MG63 (cell line): Measurements from ENCODE around the gene CHST10. TPM values are rescaled to one million over a fixed set of nuclear protein-coding genes. Genes with fewer than 3 reads are reported as not detected.
"Not testable (repeated sequence)": the region's sequence is repeated elsewhere in the genome, so short reads cannot be mapped to it uniquely, and the experiment has no call there.

Experiments used
- DNase-seq: peaks from one replicate; pipeline ENCODE4 v3.0.0-alpha.2; 2020
- H3K27me3 ChIP-seq: fragments of 250-450 bp; sonication (Bioruptor Pico); 2 replicates; pipeline ENCODE4 v1.5.1; 2020; ENCODE audit warnings: mild to moderate bottlenecking, moderate library complexity
- H3K36me3 ChIP-seq: fragments of 250-450 bp; sonication (Bioruptor Pico); 2 replicates; pipeline ENCODE4 v1.5.1; 2020; ENCODE audit warnings: mild to moderate bottlenecking, moderate library complexity
- H3K4me3 ChIP-seq: fragments of 250-450 bp; sonication (Bioruptor Pico); 2 replicates; pipeline ENCODE4 v1.5.1; 2020; ENCODE audit warnings: mild to moderate bottlenecking, moderate library complexity
- H3K9me3 ChIP-seq: fragments of 250-450 bp; sonication (Bioruptor Pico); 2 replicates; pipeline ENCODE4 v1.5.1; 2020; ENCODE audit warnings: mild to moderate bottlenecking, moderate library complexity
- total RNA-seq: library from RNA; depleted of rRNA; stranded (reverse); fragments of >200 nt; shearing (Covaris generic); gene quantifications from 2 replicates; pipeline ENCODE4 v1.2.3, GENCODE V29; 2014; ENCODE audit warnings: low replicate concordance; rRNA removed

The CHST10 gene
- total RNA-seq, 1 experiment from 2014 or later: 21.7 TPM

DNA sequence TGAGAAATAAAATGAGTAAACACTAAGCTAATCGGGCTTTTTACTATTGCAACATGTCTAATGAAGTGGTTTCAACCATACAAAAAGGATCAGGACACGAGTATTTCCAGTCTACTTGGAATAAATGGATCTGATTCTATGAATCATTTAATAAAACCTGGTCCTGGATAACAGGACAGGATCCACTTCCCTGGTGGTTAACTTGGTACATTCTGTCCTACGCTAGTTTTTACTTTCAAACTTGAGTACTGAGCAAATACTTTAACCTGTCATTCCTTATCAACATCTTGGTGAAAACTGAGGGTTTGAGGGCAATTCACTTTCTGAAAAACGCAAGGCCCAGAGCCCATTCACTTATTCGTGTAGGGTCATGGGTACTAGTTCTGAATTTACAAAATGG lies 33.5 kb downstream of the CHST10 start:
- Histone ChIP-seq H3K4me3 (no peak overlapping the region), H3K36me3 (no peaks in the 10 kb centered on the region), H3K9me3 (no peaks in the 10 kb centered on the region), H3K27me3 (no peaks in the 10 kb centered on the region)
- DNase-seq: no peak

DNA sequence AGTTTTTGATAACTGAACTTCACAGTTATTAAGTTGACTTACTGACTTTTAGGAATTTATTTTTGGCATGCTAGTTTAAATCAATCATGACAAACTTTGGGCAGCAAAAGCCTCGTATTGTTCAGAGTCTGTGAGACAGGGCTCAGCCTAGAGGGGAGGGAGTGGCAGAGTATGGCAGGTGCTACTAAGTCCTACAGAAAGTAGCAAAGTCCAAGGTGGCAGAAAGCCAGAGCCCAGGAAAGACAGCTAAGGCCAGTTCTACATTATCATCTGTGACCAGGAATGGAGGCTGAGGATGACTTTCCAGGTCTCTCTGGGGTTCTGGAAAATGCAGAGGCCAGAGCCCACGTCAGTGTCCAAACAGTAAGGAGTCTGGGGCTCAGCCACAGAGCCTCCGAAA lies 34.2 kb downstream of the CHST10 start:
- DNase-seq: no peak
- Histone ChIP-seq H3K4me3 (no peak overlapping the region), H3K27me3 (no peaks in the 10 kb centered on the region), H3K9me3 (no peaks in the 10 kb centered on the region), H3K36me3 (no peaks in the 10 kb centered on the region)

DNA sequence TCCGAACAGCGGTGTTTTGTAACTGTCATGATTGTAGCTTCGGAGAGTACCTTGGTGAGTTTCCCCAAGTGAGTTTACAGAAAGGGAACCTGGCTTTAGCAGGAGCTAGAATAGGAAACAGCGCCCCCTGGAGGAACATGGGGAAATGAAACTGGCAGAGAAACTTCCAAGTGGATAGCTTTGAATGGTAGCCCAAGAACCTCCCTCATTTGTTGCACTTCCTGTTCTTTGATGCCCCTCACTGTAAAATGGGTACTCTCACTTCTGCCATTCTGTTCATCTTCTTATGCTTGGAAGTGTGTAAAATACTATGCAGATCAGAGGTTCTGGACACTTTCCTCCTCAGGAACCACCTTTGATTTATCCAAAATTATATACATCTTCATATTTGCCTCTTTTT lies 36.2 kb downstream of the CHST10 start:
- H3K9me3 ChIP-seq: no peaks in the 10 kb centered on the region
- DNase-seq: peak; percentile 54
- H3K36me3 ChIP-seq: no peaks in the 10 kb centered on the region
- H3K27me3 ChIP-seq: no peaks in the 10 kb centered on the region
- H3K4me3 ChIP-seq: no peak overlapping the region

DNA sequence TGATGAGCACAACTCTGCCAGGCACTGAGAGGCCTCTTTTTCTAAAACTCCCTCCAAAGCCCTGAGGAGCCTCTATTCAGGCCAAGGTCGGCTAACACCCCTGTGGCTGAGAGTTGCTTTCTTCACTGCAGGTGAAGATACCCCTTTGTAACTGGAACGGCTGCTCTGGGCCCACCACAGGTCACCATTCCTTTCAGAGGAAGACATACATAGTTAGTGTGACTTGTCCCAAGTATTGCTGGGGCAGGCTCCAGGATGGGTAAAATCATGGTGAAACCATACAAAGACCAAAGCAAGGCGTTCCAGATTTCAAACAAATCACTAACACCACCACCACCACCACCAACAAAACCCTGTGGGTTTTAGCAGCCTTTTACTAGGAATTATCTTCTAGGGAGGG lies 36.8 kb downstream of the CHST10 start:
- no peak overlapping the region for H3K4me3 ChIP-seq
- no peaks in the 10 kb centered on the region for H3K9me3 ChIP-seq
- DNase-seq: no peak

DNA sequence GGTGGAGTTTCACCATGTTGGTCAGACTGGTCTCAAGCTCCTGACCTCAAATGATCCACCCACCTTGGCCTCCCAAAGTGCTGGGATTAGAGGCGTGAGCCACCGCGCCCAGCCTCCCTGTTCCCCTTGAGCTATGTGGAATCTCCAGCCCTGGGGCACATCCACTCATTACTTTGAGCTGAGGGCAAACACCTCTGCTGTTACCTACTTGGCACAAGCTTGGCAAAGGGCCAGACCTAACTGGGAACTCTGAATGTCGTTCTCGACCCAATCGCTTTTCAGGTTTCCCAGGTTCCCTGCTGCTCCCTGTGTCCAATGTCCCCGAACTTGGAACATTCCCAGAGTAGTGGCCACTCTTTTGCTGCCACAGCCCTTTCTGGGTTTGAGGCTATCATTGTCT lies 40.6 kb downstream of the CHST10 start:
- peaks cover 2% of the 10 kb centered on the region; the same call in 1 of the 2 replicates for H3K27me3 ChIP-seq
- H3K36me3 ChIP-seq: no peaks in the 10 kb centered on the region
- peaks cover under 1% of the 10 kb centered on the region; the same call in 1 of the 2 replicates for H3K9me3 ChIP-seq
- no peak for DNase-seq
- no peak overlapping the region for H3K4me3 ChIP-seq

More for the DNA sequence above, 36.8 kb downstream of the CHST10 start:
- Histone ChIP-seq H3K27me3 (no peaks in the 10 kb centered on the region), H3K36me3 (no peaks in the 10 kb centered on the region)

DNA sequence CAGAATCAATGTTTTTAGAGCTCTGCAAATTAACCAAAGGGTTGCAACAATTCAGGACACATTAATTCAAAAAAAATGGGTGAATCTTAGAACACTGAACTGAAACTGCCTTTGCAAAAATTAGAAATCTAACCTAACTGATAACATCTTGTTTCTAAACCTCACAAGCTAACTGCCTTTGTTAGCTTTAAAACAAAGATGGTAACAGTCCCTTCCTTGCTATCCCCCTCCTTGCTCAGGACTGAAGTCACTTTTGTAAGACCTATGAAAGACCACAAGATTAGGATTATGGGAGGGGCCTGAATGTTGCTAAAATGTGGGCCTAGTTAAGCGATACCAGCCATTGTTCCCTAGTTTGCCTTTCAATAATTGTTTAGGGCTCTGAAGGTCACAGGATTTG lies 50.3 kb downstream of the CHST10 start:
- no peak for DNase-seq
- no peaks in the 10 kb centered on the region for H3K36me3 ChIP-seq
- peaks cover 6% of the 10 kb centered on the region for H3K9me3 ChIP-seq
- no peak overlapping the region for H3K4me3 ChIP-seq
- H3K27me3 ChIP-seq: no peaks in the 10 kb centered on the region

DNA sequence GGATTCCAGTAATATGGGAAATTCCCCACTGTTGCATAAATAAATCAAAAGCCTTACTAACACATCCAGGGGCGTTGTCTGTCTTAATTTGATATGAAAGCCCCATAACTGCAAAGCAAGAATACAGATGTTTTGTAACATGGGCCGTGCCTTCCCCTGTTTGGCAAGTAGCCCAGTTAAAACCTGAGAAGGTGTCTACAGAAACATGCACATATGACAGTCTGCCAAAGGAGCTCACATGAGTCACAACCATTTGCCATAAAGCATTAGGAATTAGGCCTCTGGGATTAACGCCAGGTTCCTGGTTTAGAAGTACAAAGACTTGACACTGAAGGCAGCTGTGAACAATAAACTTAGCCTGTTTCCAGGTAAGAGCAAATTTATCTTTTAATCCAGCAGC lies 52.0 kb downstream of the CHST10 start:
- Histone ChIP-seq H3K9me3 (peaks cover 4% of the 10 kb centered on the region), H3K4me3 (no peak overlapping the region), H3K27me3 (no peaks in the 10 kb centered on the region), H3K36me3 (no peaks in the 10 kb centered on the region)
- peak; percentile 79 for DNase-seq

DNA sequence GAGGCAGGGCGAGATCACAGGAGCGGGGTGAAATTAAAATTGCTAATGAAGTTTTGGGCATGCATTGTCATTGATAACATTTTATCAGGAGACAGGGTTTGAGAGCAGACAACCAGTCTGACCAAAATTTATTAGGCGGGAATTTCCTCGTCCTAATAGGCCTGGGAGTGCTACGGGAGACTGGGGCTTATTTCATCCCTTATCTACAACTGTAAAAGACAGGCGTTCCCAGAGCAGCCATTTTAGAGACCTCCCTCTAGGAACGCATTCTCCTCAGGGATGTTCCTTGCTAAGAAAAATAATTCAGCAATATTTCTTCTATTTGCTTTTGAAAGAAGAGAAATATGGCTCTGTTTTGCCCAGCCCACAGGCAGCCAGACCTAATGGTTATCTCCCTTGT lies 55.2 kb downstream of the CHST10 start:
- H3K36me3 ChIP-seq, H3K27me3 ChIP-seq, DNase-seq, H3K9me3 ChIP-seq, H3K4me3 ChIP-seq: not testable (repeated sequence)

DNA sequence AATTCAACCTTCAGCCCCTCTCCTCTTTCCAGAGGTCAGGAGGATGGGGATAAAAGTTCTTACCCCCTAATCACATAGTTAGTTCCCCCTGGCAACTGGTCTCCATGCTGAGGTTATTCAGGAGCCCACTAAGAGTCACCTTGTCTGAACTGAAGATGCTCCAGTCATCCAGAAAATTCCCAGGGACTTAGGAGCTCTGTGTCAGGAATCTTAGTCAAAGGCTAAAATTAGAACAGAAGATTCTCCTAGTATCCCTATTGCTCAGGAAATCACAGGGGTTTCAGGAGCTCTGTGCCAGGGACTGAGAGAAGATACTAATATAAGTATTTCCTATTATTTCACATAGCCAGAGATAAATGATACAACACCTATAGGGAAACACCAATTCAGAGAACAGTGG lies 57.9 kb downstream of the CHST10 start:
- DNase-seq: no peak
- Histone ChIP-seq H3K9me3 (no peaks in the 10 kb centered on the region), H3K4me3 (no peak overlapping the region), H3K36me3 (no peaks in the 10 kb centered on the region), H3K27me3 (no peaks in the 10 kb centered on the region)

DNA sequence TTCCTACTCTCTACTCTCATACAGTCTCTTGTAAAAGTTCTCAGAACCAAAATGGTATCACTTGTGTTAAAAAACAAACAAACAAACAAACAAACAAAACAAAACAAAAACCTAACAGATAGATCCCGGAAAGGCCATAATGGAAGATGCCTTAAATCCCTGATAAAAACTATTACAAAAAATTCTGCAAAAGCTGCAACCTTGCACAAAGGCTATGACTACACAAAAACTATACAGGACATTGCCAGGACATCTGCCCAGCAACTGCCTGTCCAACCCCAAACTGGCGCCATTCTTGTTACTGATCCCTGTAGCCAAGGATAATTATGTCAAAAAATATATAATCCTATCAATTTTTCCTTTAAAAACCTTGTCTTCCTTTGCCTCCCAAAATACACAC lies 58.9 kb downstream of the CHST10 start:
- no peaks in the 10 kb centered on the region for H3K36me3 ChIP-seq
- H3K4me3 ChIP-seq: no peak overlapping the region
- no peak for DNase-seq
- H3K9me3 ChIP-seq: no peaks in the 10 kb centered on the region
- no peaks in the 10 kb centered on the region for H3K27me3 ChIP-seq

DNA sequence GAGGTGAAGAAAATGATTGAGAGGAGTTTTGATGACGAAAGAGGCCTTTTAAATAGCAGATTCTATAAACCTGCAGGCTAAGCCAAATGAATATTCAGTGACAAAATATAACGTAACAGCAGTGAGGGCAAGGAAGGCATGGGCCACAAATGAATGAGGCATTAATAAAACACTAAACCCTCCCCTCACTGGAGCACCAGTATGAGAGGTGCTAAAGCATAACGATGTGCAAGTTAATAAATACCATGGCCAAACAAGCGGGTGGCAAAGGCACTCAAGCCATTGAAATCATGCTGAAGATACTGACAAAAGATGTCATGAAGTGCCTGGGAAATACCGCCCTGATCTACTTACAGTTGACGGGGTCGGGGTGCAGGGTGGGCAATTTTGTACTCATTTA lies 64.9 kb downstream of the CHST10 start:
- Histone ChIP-seq H3K9me3 (no peaks in the 10 kb centered on the region), H3K27me3 (no peaks in the 10 kb centered on the region), H3K36me3 (no peaks in the 10 kb centered on the region)

DNA sequence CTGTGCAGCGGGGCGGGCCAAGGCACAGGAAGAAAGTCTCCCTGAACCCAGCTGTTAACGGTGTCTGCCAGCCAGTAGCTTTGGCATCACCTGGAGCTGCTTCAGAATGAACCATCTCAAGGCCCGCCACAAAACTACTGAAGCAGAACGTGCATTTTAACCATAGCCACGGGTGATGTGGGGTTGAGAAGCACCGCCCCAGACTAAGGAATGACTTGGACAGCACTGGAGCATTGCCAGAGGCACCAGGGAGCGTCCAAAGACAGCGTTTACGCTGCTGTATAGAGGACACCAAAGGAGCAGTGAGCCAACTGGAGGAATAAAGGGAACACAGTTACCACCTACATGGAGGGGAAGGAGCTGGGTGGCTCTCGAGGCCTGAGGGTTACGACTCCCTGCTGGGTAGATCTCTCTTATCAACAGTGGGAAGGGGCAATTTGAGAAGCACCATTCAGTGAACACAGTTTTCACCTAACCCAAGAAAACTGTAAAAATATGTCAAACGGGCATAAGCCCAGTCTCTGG lies 66.7 kb downstream of the CHST10 start:
- H3K4me3 ChIP-seq: no peak overlapping the region
- no peaks in the 10 kb centered on the region for H3K27me3 ChIP-seq
- DNase-seq: peak; percentile 9
- no peaks in the 10 kb centered on the region for H3K9me3 ChIP-seq
- no peaks in the 10 kb centered on the region for H3K36me3 ChIP-seq

More for the DNA sequence above, 64.9 kb downstream of the CHST10 start:
- H3K4me3 ChIP-seq: no peak overlapping the region
- no peak for DNase-seq

DNA sequence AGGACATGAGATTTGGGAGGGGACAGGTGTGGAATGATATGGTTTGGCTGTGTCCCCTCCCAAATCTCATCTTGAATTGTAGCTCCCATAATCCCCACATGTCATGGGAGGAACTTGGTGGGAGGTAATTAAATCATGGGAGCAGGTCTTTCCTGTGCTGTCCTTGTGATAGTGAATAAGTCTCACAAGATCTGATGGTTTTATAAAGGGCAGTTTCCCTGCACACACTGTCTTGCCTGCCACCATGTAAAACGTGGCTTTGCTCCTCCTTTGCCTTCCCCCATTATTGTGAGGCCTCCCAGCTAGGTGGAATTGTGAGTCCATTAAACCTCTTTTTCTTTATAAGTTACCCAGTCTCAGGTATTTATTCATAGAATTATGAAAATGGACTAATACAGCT lies 72.3 kb downstream of the CHST10 start:
- DNase-seq, H3K27me3 ChIP-seq, H3K36me3 ChIP-seq, H3K4me3 ChIP-seq, H3K9me3 ChIP-seq: not testable (repeated sequence)

DNA sequence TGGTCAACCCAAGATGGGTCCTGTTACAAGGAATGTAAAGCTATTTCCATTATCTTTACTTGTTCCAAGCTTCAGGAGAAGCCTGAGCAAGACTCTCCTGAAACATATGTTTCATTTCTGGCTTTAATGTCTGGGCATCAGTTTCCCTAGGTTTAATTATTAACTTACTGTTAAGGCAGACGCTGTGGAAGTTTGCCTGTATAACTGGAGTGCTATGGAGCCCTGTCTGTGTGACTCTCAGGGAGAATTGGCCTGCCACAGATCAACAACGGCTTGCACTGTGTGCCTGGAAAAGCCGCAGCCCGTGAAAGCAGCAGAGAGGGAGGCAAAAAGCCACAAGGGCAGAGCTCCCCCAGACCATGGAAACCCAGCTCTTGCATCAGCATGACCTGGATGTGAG lies 73.0 kb downstream of the CHST10 start:
- DNase-seq: no peak
- no peaks in the 10 kb centered on the region for H3K9me3 ChIP-seq

DNA sequence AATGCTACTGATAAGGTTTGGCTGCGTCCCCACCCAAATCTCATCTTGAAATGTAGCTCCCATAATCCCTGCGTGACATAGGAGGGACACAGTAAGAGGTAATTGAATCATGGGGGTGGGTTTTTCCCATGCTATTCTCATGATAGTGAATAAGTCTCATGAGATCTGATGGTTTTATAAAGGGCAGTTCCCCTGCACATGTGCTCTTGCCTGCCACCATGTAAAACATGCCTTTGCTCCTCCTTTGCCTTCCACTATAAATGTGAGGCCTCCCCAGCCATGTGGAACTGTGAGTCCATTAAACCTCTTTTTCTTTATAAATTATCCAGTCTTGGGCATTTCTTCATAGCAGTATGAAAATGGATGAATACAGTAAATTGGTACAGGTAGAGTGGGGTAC lies 75.0 kb downstream of the CHST10 start:
- H3K36me3 ChIP-seq, H3K9me3 ChIP-seq, H3K4me3 ChIP-seq, DNase-seq, H3K27me3 ChIP-seq: not testable (repeated sequence)

More for the DNA sequence above, 73.0 kb downstream of the CHST10 start:
- no peaks in the 10 kb centered on the region for H3K36me3 ChIP-seq
- no peaks in the 10 kb centered on the region for H3K27me3 ChIP-seq
- H3K4me3 ChIP-seq: no peak overlapping the region

Other genes with a start within 250 kb of the CHST10 start
- gene LONRF2, start 95.2 kb downstream of the CHST10 start, total RNA-seq: 1.4 and 2.0 TPM in 2 replicates
- gene NMS, start 52.8 kb upstream of the CHST10 start, total RNA-seq: not detected in 2 replicates
- gene PDCL3, start 145.3 kb upstream of the CHST10 start, total RNA-seq: 18.1 and 31.0 TPM in 2 replicates